ENCODE data around the gene USP49. TPM values are rescaled to one million over a fixed set of nuclear protein-coding genes. Genes with fewer than 3 reads are reported as not detected.

The USP49 gene
- total and polyA plus RNA-seq, 8 donors: 0.50 to 26.3 (median 4.6) TPM

GRCh38 chr6:41791984-41792383, 103.2 kb downstream of the USP49 start:
- no peak for TF ChIP-seq POLR2AphosphoS5 (IDR thresholded peaks at IDR 0.05)
- TF ChIP-seq EP300 (IDR thresholded peaks at IDR 0.05): no peak
- TF ChIP-seq POLR2A (IDR thresholded peaks at IDR 0.05): no peak
- no peak for TF ChIP-seq CTCF (IDR thresholded peaks at IDR 0.05)
- Histone ChIP-seq H3K36me3 (peaks cover 29 to 84% (median 76%) of the 10 kb centered on the region in 4 donors), H3K4me1 (peaks cover 10 to 25% (median 18%) of the 10 kb centered on the region in 4 donors), H3K27me3 (no peaks in the 10 kb centered on the region), H3K27ac (no peak overlapping the region), H3K4me3 (no peak overlapping the region), H3K9me3 (no peaks in the 10 kb centered on the region)
- DNase-seq: no peak
- intact Hi-C loops (cut with DNase I; ENCODE audit: low total_unique reads): loop anchor here (10.0 kb wide), 1 partner anchor 123 kb away; no protein-coding TSS in a partner anchor
- 76 to 83% (median 82%) methylated on average over 4 of the region's 4 CpGs for WGBS, 5 donors

GRCh38 chr6:41791305-41791704, 103.9 kb downstream of the USP49 start:
- WGBS, 5 donors: 74 to 90% (median 80%) methylated on average over 1 of the region's 1 CpG
- no peaks in the 10 kb centered on the region for H3K9me3 ChIP-seq
- TF ChIP-seq POLR2AphosphoS5 (IDR thresholded peaks at IDR 0.05): no peak
- no peak for TF ChIP-seq CTCF (IDR thresholded peaks at IDR 0.05)
- no peak for TF ChIP-seq EP300 (IDR thresholded peaks at IDR 0.05)
- no peak for TF ChIP-seq POLR2A (IDR thresholded peaks at IDR 0.05)

GRCh38 chr6:41790045-41790444, 105.1 kb downstream of the USP49 start:
- Histone ChIP-seq H3K4me1 (peaks cover 22 to 38% (median 34%) of the 10 kb centered on the region in 4 donors), H3K9me3 (no peaks in the 10 kb centered on the region), H3K36me3 (peaks cover 29 to 65% (median 59%) of the 10 kb centered on the region in 4 donors), H3K27me3 (no peaks in the 10 kb centered on the region), H3K4me3 (no peak overlapping the region), H3K27ac (no peak overlapping the region)
- WGBS, 5 donors: 93 to 100% (median 97%) methylated on average over 1 of the region's 1 CpG
- intact Hi-C loops (cut with DNase I; ENCODE audit: low total_unique reads): loop anchor here (10.0 kb wide), 1 partner anchor 125 kb away; no protein-coding TSS in a partner anchor
- TF ChIP-seq POLR2A (IDR thresholded peaks at IDR 0.05) (no peak), CTCF (IDR thresholded peaks at IDR 0.05) (no peak), EP300 (IDR thresholded peaks at IDR 0.05) (no peak), POLR2AphosphoS5 (IDR thresholded peaks at IDR 0.05) (no peak)
- no peak for DNase-seq

More at GRCh38 chr6:41791305-41791704, 103.9 kb downstream of the USP49 start:
- Histone ChIP-seq H3K27ac (no peak overlapping the region), H3K4me1 (peaks cover 10 to 25% (median 22%) of the 10 kb centered on the region in 4 donors), H3K36me3 (peaks cover 29 to 77% (median 71%) of the 10 kb centered on the region in 4 donors), H3K27me3 (no peaks in the 10 kb centered on the region), H3K4me3 (no peak overlapping the region)
- intact Hi-C loops (cut with DNase I; ENCODE audit: low total_unique reads): loop anchor here (10.0 kb wide), 1 partner anchor 123 kb away; no protein-coding TSS in a partner anchor
- no peak for DNase-seq

GRCh38 chr6:41789390-41789724, 105.8 kb downstream of the USP49 start:
- Histone ChIP-seq H3K9me3 (no peaks in the 10 kb centered on the region), H3K4me1 (peaks cover 27 to 45% (median 41%) of the 10 kb centered on the region in 4 donors), H3K27ac (no peak overlapping the region), H3K4me3 (no peak overlapping the region), H3K27me3 (no peaks in the 10 kb centered on the region), H3K36me3 (peaks cover 29 to 58% (median 54%) of the 10 kb centered on the region in 4 donors)
- TF ChIP-seq POLR2A (IDR thresholded peaks at IDR 0.05) (no peak), POLR2AphosphoS5 (IDR thresholded peaks at IDR 0.05) (no peak)
- DNase-seq: no peak
- 62 to 81% (median 71%) methylated on average over 3 of the region's 3 CpGs for WGBS, 5 donors
- intact Hi-C loops (cut with DNase I; ENCODE audit: low total_unique reads): loop anchor here (10.0 kb wide), 1 partner anchor 255 kb away; no protein-coding TSS in a partner anchor

Measured in stomach (tissue), 9 donors.